ENCODE measurements around the gene MYRIP.

Gene MYRIP

DNA sequence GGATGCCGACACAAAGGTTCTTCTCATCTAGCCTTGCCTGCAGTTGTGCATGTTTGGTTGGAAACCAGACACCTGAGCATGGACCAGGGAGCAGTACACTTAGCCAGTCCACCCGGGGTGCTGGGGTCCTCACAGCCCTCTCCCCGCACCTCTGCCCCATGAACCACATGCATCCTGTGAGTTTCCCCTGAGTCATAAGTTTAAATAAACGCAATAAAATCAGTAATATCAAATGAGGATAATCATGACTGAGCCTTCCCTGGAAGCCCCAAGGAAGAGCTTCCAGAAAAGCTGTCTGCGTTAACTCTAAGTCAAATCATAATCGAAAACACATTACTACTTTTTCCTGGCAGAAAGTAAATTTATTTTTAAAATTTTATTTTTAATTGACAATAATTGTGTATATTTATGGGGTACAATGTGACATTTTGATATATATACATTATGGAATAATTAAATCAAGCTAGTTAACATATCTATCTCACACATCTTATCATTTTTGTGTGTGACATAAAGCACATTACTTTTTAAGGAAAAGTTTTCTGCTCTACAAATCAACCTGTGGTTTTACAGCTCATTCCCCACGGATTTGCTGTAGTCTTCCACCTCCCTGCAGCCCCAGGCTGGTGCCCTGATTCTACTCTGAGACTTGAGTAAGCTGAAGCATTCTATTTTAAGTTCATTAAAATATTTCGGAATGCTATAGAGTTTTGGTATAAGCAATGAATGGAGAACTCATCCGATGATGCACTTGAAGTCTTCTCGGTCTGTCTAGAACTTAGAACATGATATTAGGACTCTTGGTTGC, 334.1 kb downstream of the MYRIP start:
- no peak for DNase-seq

DNA sequence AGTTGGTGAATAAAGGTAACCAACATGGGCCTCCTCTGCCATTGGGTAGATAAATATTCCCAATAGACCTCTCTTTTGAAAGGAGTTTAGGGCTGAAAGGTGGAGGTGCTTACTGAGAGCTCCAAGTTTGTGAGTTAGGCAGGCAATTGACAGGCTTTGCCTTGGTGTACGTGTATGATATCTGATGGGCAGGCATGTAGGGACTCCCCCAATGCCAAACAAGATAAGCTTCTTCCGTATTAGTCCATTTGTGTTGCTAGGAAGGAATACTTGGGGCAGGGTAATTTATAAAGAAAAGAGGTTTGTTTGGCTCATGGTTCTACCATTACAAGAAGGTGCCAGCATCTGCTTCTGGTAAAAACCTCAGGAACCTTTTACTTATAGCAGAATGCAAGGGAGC, 339.4 kb downstream of the MYRIP start:
- no peak for DNase-seq

DNA sequence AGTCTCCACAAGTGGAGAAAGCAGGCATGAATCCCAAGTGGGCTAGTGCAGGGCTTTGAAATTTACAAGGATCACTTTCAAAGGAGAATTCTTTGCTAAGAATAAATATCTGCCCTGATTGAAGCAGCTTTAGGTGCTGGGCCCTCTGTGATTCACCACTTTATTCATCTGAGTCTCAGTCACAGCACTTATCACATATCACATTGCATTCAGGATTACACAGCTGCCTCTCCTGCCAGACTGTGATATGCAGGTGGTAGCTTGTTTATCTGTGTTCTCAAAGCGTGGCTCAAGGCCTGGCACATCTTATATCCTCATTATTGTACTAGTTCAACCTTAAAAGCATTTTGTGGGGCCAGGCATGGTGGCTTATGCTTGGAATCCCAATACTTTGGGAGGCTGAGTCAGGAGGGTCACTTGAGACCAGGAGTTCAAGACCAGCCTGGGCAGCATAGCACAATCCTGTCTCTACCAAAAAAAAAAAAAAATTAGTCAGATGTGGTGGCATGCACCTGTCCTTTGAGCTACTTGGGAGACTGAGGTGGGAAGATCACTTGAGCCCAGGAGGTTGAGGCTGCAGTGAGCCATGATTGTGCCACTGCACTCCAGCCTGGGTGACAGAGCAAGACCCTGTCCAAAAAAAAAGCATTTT, 343.2 kb downstream of the MYRIP start:
- no peak for DNase-seq

DNA sequence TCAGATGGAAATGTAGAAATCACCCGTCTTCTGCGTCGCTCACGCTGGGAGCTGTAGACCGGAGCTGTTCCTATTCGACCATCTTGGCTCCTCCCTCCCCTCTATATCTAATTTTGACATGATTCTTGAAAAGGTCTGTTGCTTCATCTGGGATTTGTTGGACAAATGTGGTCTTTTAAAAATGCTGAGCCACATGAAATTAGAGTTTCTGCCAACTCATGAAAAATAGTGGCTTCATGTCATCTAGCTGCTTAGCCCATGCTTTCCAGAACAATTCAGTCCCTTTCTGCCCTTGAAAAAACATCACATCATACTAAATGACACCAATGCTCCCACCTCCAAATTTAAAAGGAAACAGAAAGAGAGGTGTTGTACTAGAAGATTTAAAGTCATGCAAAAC, 351.5 kb downstream of the MYRIP start:
- DNase-seq: no peak

DNA sequence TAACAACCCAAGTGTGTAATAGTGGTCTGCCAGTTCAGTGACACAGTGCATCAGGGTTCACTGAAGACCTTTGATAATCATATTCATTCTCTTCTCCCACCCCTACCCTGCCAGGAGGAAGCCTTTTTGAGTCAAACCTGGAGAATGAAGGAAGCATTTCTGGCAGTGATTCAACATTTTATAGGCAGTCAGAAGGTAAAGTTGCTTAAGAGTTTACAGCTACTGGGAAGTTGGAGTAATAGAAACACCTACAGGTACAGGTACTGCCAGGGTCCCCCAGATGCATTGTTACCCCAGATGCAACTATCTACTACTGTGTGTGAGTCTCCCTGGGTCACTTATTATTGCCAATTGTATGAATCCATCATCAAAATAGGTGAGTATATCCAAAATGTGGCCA, 353.2 kb downstream of the MYRIP start:
- no peak for DNase-seq

DNA sequence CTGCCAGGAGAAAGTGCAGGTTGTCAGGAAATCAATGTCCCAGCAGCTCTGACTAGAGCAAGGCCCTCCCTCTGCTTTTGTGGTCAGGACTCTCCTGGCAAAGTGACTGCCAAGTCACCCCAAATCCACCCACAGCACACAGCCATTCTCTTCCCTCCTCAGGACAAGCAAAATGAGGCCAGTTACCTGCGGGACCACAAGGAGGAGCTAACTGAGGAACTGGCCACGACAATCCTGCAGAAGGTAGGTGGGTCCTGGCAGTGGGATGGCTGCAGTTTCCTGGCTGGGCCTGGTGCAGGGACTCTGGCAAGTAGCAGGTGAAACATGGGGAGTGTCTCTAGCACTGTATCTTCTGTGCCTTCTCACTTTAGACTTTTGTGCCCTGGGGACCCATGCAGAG, 357.6 kb downstream of the MYRIP start:
- DNase-seq: no peak

DNA sequence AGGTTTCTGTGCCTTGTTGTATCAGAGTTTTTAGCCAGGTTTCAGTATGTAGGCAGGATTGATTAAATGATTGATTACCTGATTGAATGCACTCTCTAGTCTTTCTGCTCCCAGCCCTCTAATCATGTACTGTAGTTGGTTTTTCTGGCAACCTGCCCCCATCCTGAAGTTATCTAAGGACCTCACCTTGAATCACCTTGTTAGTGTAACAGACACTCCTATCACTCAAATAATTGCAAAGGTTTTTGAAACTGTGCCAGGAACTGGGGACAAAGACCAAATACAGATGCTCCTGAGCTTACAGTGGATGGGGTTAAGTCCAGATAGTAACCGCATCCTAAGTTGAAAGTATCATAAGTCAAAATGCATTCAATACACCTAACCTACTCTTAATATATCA, 358.5 kb downstream of the MYRIP start:
- no peak for DNase-seq

DNA sequence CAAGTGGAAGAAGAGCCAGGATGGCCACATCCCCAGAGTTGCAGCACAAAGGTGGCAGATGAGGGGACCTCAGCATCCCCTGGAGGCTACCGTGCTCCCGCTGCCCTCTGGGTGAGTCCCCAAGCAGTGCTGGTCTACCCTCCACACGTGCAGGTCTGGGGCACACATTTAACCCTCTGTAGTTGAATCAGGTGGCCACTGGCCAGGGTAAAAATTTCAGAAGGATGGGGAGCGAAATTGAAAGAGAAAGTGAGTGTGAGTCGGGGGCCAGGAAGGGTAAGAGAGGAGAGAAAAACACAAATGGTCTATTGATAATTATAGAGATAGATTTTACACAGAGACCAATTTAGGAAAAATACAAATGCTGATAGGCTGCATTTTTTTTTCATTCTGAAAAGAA, 360.6 kb downstream of the MYRIP start:
- no peak for DNase-seq

DNA sequence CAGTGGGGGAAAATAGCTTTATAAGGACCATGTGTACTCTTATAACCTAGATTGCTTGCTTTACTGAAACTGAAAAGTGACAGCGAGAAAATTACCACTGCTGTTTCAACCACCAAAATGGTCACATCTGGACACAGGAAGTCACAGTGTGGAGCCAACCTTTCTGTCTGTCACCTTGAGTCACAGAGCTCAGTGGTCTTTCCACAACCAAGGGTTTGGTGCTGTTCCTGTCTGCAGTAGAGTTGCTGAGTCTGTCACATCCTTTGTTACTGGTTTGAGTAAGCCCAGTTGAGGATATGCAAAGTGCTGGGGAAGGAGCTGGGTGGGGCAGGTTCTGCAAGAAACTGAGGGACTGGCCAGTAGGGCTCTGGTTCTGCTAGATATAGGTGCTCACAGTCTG, 361.0 kb downstream of the MYRIP start:
- DNase-seq: peak; percentile 23

DNA sequence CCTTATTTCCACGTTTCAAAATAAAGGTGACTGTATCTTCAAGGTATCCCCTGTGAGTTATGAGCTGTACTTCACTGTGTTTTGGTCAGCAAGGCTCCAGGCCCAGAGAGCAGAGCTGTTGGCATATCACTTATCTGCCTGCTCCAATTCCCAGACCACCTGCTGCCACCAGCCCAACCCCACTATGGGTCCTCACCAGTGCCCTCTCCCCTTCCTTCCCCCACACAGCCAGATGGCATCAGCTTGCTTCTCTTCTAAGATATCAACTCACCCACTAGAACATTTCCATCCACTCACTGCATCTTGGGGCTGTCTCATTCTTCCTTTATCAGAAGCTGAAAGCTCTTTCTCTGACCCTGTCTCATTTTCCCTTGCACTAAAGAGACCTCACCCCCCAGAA, 363.2 kb downstream of the MYRIP start:
- no peak for DNase-seq

DNA sequence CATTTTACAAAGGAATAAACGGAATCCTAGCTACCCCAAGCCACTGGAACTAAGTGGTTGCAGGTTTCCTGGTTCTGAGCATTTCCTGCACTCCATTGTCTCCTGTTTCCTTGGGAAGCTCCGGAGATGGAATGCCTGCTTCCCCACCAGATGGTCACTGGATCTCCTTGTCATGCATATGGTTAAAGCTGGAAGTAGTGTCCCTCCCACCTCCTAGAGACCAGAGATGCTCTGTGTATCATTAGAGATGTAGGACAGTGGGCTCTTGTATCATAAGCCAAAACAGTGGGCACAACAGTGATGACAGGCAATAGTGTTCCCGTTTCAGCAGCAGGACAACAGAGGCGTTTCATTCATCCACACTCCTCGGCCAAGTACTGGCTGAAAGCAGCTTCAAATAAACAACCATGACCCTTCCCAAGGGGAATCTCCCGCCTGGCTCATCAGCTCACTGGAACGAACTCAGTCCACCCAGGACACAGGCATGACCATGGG, 363.9 kb downstream of the MYRIP start:
- DNase-seq: no peak

DNA sequence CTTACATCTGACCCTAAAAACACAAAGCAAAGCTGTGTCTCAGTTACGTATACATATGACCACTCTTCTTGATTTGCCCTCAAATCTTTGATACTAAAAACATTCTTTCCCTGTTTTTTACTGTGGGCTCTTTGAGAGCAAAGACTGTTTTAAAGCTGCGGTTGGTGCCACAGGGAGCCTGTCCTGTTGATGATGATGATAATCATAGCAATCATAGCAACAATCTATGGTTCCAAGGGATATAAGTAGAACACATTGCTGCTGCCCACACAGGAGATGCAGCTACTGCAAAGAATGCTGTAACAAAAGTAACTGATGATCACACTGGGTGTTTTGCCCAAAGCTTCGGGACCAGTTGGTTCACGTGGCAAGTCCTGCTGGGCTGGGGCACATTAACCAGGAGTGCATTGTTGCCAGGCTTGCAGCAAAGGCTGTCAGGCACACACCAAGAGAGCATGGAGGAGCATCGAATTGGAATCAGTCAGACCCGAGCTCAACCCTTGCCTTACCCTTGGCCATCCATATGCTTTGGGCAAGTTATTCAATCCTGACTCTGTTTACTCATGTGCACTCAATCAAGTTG, 368.7 kb downstream of the MYRIP start:
- no peak for DNase-seq

DNA sequence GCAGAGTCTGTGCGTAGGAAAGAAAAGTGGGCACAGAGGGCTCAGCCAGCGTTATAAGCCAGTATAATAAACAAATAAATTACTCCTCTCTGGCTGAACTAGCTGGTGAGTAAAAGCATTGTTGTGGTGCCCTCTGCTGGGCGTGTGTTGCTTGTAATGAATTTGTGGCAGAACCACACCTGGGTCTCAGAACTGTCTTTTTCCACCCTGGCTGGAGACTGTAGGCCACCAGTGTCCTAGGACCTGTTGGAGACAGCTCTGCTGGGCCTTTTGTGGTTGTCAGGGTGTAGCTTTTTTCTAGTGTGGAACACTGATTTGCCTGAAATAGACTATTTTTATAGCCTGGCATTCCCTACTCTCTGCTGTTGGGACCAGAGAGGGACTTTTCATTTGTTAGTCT, 369.6 kb downstream of the MYRIP start:
- DNase-seq: peak; percentile 60

DNA sequence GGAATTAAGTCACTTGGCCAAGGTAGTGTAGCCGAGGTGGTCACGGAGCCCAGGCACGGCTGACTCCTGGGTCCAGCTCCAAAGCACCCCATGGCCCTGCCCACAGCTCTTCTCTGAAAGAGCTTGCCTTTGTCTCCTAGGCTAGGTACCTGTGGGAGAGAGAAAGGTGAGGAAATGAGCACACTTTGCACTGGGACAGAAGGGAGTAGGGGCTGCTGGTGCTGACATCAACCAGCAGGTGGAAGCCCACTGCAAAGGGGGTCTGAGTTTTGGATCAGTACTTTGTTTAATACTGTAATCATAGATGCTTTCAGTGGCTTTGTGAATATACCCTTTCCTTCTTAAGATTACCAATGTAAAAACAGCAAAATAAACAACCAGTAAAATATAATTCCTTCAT, 371.8 kb downstream of the MYRIP start:
- no peak for DNase-seq

DNA sequence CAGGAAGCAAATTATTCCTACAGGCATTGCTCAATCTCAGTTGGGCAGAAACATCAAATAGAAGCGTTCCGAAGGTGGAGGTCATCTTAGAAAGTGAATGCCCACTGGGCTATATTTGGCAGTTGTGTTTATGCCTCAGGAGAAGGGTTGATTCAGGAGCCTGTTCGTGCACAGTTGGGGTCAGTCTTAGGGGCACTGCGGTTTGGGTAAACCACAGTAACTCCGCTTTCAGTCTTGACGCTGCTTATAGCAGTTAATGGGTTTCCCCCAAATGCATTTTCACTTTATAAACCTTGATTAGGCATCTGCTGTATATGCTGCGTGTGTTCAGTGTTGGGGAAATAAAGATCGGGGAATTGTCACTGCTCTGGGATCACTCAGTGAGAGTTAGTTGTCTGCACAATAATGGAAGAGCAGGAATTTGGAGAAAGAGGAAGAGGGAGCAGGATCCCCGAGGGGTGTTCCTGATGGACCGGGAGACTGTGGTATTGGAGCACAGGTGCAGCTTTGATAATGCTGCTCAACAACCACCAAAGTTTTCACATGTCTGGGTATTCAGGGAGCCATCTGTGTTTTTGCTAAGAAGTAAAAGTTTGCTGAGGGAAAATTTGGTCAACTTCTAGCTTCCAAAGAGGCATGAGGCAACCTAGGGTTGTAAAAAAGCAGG, 375.8 kb downstream of the MYRIP start:
- DNase-seq: no peak

DNA sequence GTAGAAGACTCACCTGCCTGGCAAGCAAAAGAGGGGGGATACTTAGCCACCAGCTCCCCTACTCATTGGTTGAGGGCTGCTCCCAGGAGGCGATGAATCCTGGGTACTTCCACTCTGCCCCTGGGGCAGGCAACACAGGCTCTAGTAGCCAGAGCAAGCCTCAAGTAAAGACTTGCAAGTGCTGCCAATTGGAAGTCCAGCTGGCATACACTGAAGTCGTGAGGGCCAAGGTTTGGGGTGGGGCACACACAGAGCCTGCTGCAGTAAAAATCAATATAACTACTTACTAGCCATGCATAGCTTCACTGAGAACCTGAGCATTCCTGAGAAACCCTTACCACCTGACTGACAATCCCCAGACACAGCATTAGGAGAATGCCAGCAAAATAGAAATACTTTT, 377.1 kb downstream of the MYRIP start:
- no peak for DNase-seq

DNA sequence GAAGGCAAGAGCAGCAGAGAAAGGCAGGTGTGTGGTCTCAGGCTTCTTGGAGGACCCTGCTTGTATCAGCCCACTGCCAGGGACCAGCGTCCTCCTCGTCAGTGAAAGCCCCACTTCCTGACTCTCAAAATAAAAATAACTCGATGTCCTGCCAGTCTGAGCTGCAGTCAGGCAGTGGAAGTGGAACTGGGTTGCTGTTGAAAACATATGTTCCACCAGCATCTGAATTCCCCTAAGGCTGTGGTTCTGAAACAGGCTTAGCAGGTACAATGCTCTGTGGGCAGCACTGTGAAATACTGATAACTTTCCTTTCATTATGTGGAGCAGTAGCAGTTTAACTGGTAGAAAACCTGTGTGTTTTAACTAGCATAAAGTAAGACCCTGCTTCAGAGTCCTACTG, 378.5 kb downstream of the MYRIP start:
- DNase-seq: no peak

DNA sequence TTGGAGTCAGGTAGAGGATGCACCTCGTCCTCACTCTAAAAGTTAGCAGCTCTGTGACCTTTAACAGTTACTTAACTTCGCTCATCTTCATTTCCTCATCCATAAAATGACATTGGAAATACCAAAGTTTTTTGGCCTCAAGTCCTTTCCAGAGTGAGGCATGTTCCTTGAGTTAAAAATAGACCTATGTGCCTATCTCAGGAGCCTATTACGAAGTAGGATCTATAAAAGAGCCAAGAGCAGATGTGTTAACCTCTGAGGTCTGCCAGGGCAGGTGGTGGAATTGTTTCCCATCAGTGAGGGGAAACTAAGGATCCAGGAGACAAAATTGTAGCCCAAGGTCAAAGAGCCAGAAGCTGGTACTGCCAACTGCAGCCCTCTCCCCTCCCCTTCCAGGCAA, 379.7 kb downstream of the MYRIP start:
- no peak for DNase-seq

DNA sequence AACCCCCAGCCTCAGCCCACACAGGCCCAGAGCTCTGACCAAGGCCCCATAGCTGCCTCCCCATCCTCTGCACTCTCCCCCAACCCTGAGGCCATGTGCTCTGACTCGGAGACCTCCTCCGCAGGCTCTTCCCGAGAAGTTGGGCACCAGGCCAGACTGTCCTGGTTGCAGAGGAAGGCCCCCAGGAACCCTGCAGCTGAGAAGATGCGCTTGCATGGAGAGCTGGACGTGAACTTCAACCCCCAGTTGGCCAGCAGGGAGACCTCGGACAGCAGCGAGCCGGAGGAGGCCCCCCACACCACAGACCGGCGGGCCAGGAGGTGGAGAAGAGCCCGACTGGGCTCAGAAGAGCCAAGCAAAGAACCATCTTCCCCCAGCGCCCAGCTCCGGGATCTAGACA, 380.6 kb downstream of the MYRIP start:
- no peak for DNase-seq

DNA sequence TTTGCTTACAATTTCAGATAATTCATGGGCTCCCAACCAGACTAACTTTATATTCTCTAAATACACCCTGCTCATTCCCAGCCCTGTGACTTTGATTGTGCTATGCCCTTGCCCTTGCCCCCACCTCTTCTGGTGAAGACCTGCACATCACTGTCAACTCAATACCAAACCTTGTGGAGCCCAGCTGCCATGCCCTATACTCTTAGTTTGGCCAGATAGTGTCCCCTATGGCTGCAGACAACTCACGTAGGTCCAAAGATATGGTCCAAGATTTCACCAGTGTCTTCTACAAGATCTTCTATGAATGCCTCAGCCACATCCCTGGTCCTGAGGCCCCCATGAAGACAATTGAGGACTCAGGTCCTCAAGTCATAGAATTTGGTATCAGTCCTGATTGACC, 381.8 kb downstream of the MYRIP start:
- DNase-seq: no peak

DNA sequence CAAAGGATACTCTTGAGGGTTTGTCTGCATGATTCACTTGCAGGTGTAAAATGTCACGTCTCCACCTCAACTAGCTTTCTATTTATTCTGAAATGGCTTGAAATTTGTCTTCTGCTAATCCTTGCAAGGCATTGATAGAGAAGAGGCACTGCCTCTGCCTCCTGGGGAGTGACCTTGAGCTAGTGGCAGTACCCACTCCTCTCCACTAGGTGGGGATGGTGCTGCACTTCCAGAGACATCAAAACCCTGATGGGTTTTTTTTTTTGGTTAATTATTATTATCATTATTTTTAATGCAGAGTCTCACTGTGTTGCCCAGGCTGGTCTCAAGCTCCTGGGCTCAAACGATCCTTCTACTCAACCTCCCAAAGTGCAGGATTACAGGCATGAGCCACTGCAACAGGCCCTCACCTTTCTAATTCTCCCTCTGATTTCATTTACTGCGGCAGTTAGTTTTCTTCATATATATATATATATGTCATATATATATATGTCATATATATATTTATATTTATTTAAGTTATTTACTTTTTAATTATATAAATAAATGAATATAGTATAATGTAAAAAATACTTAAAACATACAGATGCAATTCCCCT, 382.5 kb downstream of the MYRIP start:
- DNase-seq: peak; percentile 67

DNA sequence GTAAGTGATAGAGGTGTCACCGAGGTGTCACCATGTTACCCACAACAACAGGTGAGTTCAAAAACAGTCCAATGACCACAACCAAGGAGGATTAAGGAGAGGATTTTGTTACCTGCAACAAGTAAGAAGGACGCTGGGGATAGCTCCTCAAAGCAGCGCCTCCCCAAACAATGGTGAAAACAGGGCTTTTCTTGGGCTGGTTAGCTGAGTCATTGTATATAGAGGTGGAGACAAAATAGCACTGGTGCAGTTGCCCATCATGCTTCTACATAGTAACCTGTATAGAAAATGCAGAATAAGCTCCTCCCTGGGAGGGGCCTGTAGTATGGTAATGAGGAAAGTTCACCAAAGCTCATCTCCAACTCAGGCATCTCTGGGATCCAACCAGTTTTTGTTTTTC, 383.2 kb downstream of the MYRIP start:
- DNase-seq: no peak

DNA sequence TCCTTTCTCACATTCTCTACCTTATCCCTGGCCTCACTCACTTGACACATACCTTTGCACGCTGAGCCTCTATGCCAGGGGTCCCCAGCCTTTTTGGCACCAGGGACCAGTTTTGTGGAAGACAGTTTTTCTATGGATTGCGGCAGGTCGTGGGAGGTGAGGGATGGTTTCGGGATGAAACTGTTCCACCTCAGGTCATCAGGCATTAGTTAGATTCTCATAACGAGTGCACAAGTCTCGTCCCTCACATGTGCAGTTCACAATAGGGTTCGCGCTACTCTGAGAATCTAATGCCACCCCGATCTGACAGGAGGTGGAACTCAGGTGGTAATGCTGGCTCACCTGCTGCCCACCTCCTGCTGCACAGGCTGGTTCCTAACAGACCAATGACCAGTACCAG, 387.6 kb downstream of the MYRIP start:
- DNase-seq: no peak
